GM13977 (cell line): ENCODE measurements around the gene NR4A1.

Experiments used
- DNase-seq: peaks from one replicate; pipeline ENCODE4 v3.0.0; 2012; ENCODE audit warnings: low spot score
- CTCF ChIP-seq: IDR thresholded peaks from 2 replicates; pipeline ENCODE4 v1.5.1; 2012; ENCODE audit warnings: mild to moderate bottlenecking, control low read depth; ENCODE audit not compliant: insufficient read depth; ENCODE audit errors: extremely low read depth, missing control alignments
- in situ Hi-C: fragments of 300-500 bp; cut with MboI; formaldehyde crosslinking; loops from one replicate; pipeline ENCODE4 v1.12.0; 2022; ENCODE audit warnings: low sequenced_read_pairs, low pct_unique_long_range_greater_than_20kb, mixed read lengths, inconsistent platforms; ENCODE audit not compliant: unreplicated experiment

NR4A1 gene

GRCh38 chr12:52046859-52047258 is 4.4 kb upstream of the NR4A1 start:
- in situ Hi-C loops = no loop called here
- no peak for TF ChIP-seq CTCF
- no peak for DNase-seq

- no peak for DNase-seq
- in situ Hi-C loops = no loop called here
- no peak for TF ChIP-seq CTCF
Measured at GRCh38 chr12:52049286-52049685, 2.0 kb upstream of the NR4A1 start.

- no peak for DNase-seq
- in situ Hi-C loops = no loop called here
- TF ChIP-seq CTCF = no peak
Measured at GRCh38 chr12:52049688-52050087, 1.6 kb upstream of the NR4A1 start.

DNA sequence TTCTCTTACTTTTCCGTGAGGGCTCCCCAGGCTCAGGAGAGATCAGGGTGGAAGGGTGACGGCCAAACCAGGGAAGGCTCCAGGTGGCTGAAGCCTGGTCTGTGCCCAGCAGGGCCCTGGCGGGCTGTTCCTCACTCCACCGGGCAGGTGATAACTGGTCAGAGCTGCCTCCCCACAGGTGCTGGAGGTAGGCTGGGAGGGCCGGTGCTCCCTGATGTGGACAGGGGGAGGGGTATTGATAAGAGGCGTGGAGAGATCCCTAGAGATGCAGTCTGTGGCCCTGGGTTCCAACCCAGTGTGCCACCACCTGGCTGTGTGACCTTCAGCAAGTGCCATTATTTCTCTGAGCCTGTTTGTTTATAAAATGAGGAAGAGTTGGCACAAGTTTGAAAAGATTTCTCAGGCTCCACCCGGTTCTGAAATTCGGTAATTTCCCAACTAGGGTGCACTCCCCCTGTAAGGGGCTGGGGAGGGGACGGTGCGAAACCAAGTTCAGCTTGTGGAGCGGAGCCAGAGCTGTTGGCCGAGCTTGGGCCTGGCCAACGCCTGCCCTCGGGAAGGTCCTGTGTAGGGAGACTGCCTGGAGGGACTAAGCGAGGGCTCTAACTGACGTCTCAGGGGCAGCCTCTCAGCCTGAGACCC is 1.0 kb upstream of the NR4A1 start:
- no peak for TF ChIP-seq CTCF
- DNase-seq = no peak
- in situ Hi-C loops = no loop called here

- DNase-seq = no peak
- no peak for TF ChIP-seq CTCF
- in situ Hi-C loops = no loop called here
Measured at GRCh38 chr12:52052468-52053186, 1.4 kb downstream of the NR4A1 start.

DNA sequence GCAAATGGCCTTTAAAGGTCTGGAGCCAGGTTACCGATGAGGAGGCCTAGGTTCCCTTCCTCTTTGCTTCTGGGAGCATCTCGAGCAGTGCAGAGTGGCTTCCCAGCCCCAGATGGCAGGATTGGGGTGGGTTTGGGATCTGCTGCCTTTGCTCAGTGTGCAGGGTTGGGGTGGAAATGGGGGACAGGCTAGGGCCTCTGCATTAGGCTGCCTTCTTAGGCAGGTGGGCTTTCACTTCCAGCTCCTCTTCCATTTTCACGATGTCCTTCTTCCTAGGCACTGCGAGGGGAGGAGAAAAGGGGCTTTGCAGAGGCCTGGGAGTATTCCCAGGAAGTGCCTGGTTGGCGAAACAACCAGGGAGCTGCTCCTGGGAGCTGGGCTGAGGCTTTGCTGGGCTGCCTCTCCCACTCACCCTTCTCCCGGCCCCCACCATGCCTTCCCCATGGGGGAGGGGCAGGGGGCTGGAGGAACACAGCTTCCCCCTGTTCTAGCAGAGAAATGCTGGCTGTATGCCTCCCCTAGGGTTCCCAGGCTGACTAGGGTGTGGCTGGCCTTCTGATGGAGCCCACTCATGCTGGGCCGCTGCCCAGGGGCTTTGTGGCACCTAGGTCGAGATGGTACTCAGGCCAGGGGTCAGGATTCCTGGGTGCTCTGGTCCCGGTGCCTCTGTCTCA is 2.4 kb downstream of the NR4A1 start:
- no peak for TF ChIP-seq CTCF
- no peak for DNase-seq
- in situ Hi-C loops = no loop called here
